ENCODE results near the gene SEZ6L. TPM values are rescaled to one million over a fixed set of nuclear protein-coding genes. Genes with fewer than 3 reads are reported as not detected.

The SEZ6L gene
- total RNA-seq, 1 experiment from 2014 or later, result not detected

GRCh38 chr22:26323013-26323412, 153.8 kb downstream of the SEZ6L start:
- H3K27me3 ChIP-seq (ENCODE audit: insufficient read depth, low read length), result peaks cover 20% of the 10 kb centered on the region
- no peaks in the 10 kb centered on the region for H3K79me2 ChIP-seq (ENCODE audit: insufficient read depth, low read length)
- intact Hi-C loops (cut with micrococcal nuclease), result no loop called here
- no peak overlapping the region for H2AFZ ChIP-seq (ENCODE audit: low read depth, low read length, poor library complexity, severe bottlenecking)
- H3K4me1 ChIP-seq (ENCODE audit: control insufficient read depth in 1 of 2, insufficient read depth in 2 of 2, low read length in 2 of 2), result peaks cover 0 to 19% of the 10 kb centered on the region in 2 experiments; a peak in 1 of 4 replicates
- POLR2A ChIA-PET, result no interaction called here
- no peaks in the 10 kb centered on the region for H3K36me3 ChIP-seq (ENCODE audit: control insufficient read depth in 1 of 2, insufficient read depth in 2 of 2, low read length in 2 of 2)
- CTCF ChIA-PET, result interaction anchor here (1.2 to 3.0 kb wide), 3 partner anchors 8 to 150 kb away, joined by 3 to 16 read pairs (median 13); no protein-coding TSS in a partner anchor
- H3K9me3 ChIP-seq (ENCODE audit: control insufficient read depth in 1 of 2, insufficient read depth in 1 of 2, low read depth in 1 of 2, low read length in 2 of 2), result no peaks in the 10 kb centered on the region
- H3K9me2 ChIP-seq (ENCODE audit: insufficient read depth), result no peaks in the 10 kb centered on the region
- no peak overlapping the region for H3K27ac ChIP-seq (ENCODE audit: low read depth, low read length)
- ATAC-seq (no peak), DNase-seq (ENCODE audit: low read depth, low spot score) (no peak)
- no peak for TF ChIP-seq SIN3A (IDR thresholded peaks at IDR 0.05; ENCODE audit: low read depth)
- no peak for TF ChIP-seq YY1 (IDR thresholded peaks at IDR 0.05; ENCODE audit: extremely low read depth, insufficient replicate concordance, low read depth, low read length)
- TF ChIP-seq RAD21 (IDR thresholded peaks at IDR 0.05; ENCODE audit: low read depth), result no peak
- no peak for TF ChIP-seq EGR1 (IDR thresholded peaks at IDR 0.05; ENCODE audit: low read depth)
- no peak for TF ChIP-seq POLR2A (IDR thresholded peaks at IDR 0.05; ENCODE audit: borderline replicate concordance, extremely low read depth, insufficient read depth, insufficient read length)
- TF ChIP-seq ATF3 (IDR thresholded peaks at IDR 0.05), result no peak
- no peak for TF ChIP-seq CBX3 (IDR thresholded peaks at IDR 0.05; ENCODE audit: low read depth)
- no peak for TF ChIP-seq ELF1 (IDR thresholded peaks at IDR 0.05; ENCODE audit: borderline replicate concordance, low read depth)
- H3K9ac ChIP-seq (ENCODE audit: low read length), result no peak overlapping the region
- H4K20me1 ChIP-seq (ENCODE audit: insufficient read depth), result no peaks in the 10 kb centered on the region; the same call in 1 of the 2 replicates
- H3K4me3 ChIP-seq (replicated peaks in 1 of 2; ENCODE audit: low read depth in 1 of 2, low read length in 2 of 2), result no peak overlapping the region
- RAD21 ChIA-PET (ENCODE audit: low non-redundant PET in 1 of 2, low total read pairs in 2 of 2, uncharacterized antibody in 2 of 2, unreplicated experiment in 2 of 2), result no interaction called here
- H3K4me2 ChIP-seq (ENCODE audit: low read length), result 0 out of 2 replicates have a peak overlapping the region, but pooled peaks have one; percentile 19
- BruUV-seq (replicated peaks), result no TSS peak

DNA sequence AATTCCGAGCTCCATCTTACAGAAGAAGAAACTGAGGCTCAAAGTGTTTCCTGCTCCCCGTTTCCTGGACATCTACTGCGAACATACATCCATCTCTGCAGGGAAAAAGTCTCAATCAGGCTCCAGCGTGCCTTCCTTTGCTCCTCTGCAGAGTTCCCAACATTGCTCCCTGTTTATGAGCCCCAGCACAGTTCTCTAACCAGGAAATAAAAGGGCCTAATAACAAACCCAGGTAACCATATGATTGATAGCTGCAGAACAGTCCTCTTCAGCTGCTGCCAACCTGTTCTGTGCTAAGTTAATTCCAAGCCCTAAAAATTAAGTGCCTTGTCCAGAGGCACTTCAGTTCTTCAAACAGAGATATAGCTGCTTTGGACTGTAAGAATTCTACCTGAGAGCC, 154.9 kb downstream of the SEZ6L start:
- no peaks in the 10 kb centered on the region for H3K36me3 ChIP-seq (ENCODE audit: control insufficient read depth in 1 of 2, insufficient read depth in 2 of 2, low read length in 2 of 2)
- ATAC-seq (no peak), DNase-seq (ENCODE audit: low read depth, low spot score) (no peak)
- no peak overlapping the region for H3K4me2 ChIP-seq (ENCODE audit: low read length)
- H3K79me2 ChIP-seq (ENCODE audit: insufficient read depth, low read length), result no peaks in the 10 kb centered on the region
- TF ChIP-seq FOSL1 (IDR thresholded peaks at IDR 0.05; ENCODE audit: low read depth) (no peak), TCF7L2 (IDR thresholded peaks at IDR 0.05; ENCODE audit: borderline replicate concordance, extremely low read depth, insufficient read depth, insufficient read length) (no peak)
- H3K9ac ChIP-seq (ENCODE audit: low read length), result no peak overlapping the region
- no peak overlapping the region for H3K27ac ChIP-seq (ENCODE audit: low read depth, low read length)
- H2AFZ ChIP-seq (ENCODE audit: low read depth, low read length, poor library complexity, severe bottlenecking), result no peak overlapping the region
- intact Hi-C loops (cut with micrococcal nuclease), result no loop called here
- H3K9me2 ChIP-seq (ENCODE audit: insufficient read depth), result no peaks in the 10 kb centered on the region
- no peaks in the 10 kb centered on the region for H3K9me3 ChIP-seq (ENCODE audit: control insufficient read depth in 1 of 2, insufficient read depth in 1 of 2, low read depth in 1 of 2, low read length in 2 of 2)
- no peak overlapping the region for H3K4me3 ChIP-seq (replicated peaks in 1 of 2; ENCODE audit: low read depth in 1 of 2, low read length in 2 of 2)
- CTCF ChIA-PET, result interaction anchor here (1.1 to 1.4 kb wide), 2 partner anchors 40 to 152 kb away, joined by 3 to 5 read pairs; no protein-coding TSS in a partner anchor
- POLR2A ChIA-PET, result no interaction called here
- H3K4me1 ChIP-seq (ENCODE audit: control insufficient read depth in 1 of 2, insufficient read depth in 2 of 2, low read length in 2 of 2), result peaks cover 0 to 19% of the 10 kb centered on the region in 2 experiments; a peak in 1 of 4 replicates
- RAD21 ChIA-PET (ENCODE audit: low non-redundant PET in 1 of 2, low total read pairs in 2 of 2, uncharacterized antibody in 2 of 2, unreplicated experiment in 2 of 2), result no interaction called here
- no peaks in the 10 kb centered on the region for H4K20me1 ChIP-seq (ENCODE audit: insufficient read depth)
- no TSS peak for BruUV-seq (replicated peaks)
- peaks cover 20% of the 10 kb centered on the region for H3K27me3 ChIP-seq (ENCODE audit: insufficient read depth, low read length)

Measured in HCT116 (cell line).